ENCODE data around the gene CST11. TPM values are rescaled to one million over a fixed set of nuclear protein-coding genes. Genes with fewer than 3 reads are reported as not detected.
A peak's percentile ranks its signal among the peaks of the same experiment; 100 is the strongest.

The CST11 gene
- total RNA-seq, 4 donors from 2014 or later = not detected

DNA sequence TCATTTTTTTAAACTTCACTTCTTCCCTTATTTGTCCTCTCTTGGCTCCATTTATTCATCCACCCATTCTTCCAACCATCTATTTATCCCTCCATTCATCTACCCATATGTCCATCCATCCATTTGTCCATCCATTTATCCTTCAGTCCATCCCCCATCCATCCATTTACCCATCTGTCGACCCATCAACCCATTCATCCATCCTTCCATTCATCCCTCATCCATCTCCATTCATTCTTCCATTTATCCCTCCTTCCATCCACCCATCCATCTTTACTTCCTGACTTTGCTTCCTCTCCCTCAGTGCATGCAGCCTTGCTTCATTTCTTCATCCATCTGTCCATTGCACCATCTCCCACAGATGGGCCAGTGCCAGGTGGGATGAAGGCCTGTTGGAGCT is 1.8 kb downstream of the CST11 start:
- no peak for TF ChIP-seq EP300 (IDR thresholded peaks at IDR 0.05; ENCODE audit: low read depth)
- TF ChIP-seq, protein P1, sequence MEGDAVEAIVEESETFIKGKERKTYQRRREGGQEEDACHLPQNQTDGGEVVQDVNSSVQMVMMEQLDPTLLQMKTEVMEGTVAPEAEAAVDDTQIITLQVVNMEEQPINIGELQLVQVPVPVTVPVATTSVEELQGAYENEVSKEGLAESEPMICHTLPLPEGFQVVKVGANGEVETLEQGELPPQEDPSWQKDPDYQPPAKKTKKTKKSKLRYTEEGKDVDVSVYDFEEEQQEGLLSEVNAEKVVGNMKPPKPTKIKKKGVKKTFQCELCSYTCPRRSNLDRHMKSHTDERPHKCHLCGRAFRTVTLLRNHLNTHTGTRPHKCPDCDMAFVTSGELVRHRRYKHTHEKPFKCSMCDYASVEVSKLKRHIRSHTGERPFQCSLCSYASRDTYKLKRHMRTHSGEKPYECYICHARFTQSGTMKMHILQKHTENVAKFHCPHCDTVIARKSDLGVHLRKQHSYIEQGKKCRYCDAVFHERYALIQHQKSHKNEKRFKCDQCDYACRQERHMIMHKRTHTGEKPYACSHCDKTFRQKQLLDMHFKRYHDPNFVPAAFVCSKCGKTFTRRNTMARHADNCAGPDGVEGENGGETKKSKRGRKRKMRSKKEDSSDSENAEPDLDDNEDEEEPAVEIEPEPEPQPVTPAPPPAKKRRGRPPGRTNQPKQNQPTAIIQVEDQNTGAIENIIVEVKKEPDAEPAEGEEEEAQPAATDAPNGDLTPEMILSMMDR (IDR thresholded peaks at IDR 0.05) = no peak
- TF ChIP-seq POLR2A (IDR thresholded peaks at IDR 0.05) = no peak
- no peak for TF ChIP-seq POLR2AphosphoS5 (IDR thresholded peaks at IDR 0.05)
- intact Hi-C loops (cut with DNase I; ENCODE audit: low total_unique reads) = no loop called here
- Histone ChIP-seq H3K9me3 (no peaks in the 10 kb centered on the region), H3K36me3 (no peaks in the 10 kb centered on the region), H3K27ac (no peak overlapping the region), H3K4me3 (no peak overlapping the region), H3K4me1 (no peaks in the 10 kb centered on the region), H3K27me3 (no peaks in the 10 kb centered on the region)
- DNase-seq = no peak
- in situ Hi-C loops (cut with MboI; ENCODE audit: low pct_ligation_motif_present in 1 of 4, low pct_unique_long_range_greater_than_20kb in 1 of 4, low sequenced_read_pairs in 3 of 4) = loop anchor here in 1 of 4 donors (25.0 kb wide), 1 partner anchor 111 kb away; the partner anchor contains the start of gene CST9L
- 83 to 89% methylated on average over 1 of the region's 1 CpG for WGBS, 2 donors (ENCODE audit: low coverage in 1 of 2)

DNA sequence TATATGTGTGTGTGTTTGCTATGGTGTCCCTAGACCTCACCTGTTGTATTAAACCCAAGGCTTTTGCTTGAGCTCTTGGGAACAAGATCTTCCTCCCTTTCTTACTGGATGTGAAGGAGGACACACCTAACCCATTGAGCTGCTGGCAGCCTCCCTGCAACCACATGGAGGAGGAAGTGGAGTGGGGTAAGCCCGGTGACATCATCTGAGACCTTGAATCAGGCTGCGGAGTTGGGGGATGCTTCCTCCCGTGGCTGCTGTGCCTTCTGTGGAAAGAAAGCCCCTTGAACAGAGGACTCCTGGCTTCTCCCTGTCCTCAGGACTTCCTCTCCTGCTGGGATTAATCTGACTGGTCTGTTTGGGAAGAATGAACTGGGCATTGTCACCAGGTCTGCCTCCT is 3.3 kb downstream of the CST11 start:
- WGBS, 2 donors (ENCODE audit: low coverage in 1 of 2) = 37% methylated on average over 3 of the region's 3 CpGs; no CpG with 5 or more reads in 1 of the 2 donors
- TF ChIP-seq POLR2AphosphoS5 (IDR thresholded peaks at IDR 0.05) = no peak
- no peak for TF ChIP-seq EP300 (IDR thresholded peaks at IDR 0.05; ENCODE audit: low read depth)
- TF ChIP-seq POLR2A (IDR thresholded peaks at IDR 0.05) = no peak
- TF ChIP-seq, protein P1 (IDR thresholded peaks at IDR 0.05) = no peak
- Histone ChIP-seq H3K4me1 (no peaks in the 10 kb centered on the region), H3K27ac (no peak overlapping the region), H3K36me3 (no peaks in the 10 kb centered on the region), H3K9me3 (no peaks in the 10 kb centered on the region), H3K4me3 (no peak overlapping the region), H3K27me3 (no peaks in the 10 kb centered on the region)
- no peak for DNase-seq
- in situ Hi-C loops (cut with MboI; ENCODE audit: low pct_ligation_motif_present in 1 of 4, low pct_unique_long_range_greater_than_20kb in 1 of 4, low sequenced_read_pairs in 3 of 4) = loop anchor here in 3 of 4 donors (10.0 to 25.0 kb wide), 3 partner anchors 155 to 165 kb away; partner anchors contain the start of gene CST9 (in 2 of the 3)
- intact Hi-C loops (cut with DNase I; ENCODE audit: low total_unique reads) = no loop called here

DNA sequence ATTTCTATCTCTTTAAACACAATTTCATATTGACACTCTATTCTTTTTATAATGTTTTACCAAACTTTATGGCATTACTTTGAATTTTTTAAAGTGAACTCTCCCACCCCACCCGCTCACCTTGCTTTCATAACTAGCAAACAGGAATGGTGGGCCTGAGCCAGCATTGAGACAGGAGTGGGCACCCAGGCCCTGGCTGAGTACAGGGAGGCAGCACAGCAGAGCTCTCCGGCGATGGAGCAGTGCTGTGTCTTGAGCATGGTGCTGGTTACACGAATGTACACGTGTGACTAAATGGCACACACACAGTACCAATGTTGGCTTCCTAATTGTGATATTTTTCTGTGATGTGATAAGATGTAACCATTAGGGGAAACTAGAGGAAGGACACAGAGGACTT is 4.5 kb downstream of the CST11 start:
- H3K27ac ChIP-seq = no peak overlapping the region
- H3K9me3 ChIP-seq = no peaks in the 10 kb centered on the region
- H3K4me3 ChIP-seq = no peak overlapping the region
- no peaks in the 10 kb centered on the region for H3K36me3 ChIP-seq
- no peak for TF ChIP-seq EP300 (IDR thresholded peaks at IDR 0.05; ENCODE audit: low read depth)
- no peak for TF ChIP-seq POLR2A (IDR thresholded peaks at IDR 0.05)
- no peak for TF ChIP-seq POLR2AphosphoS5 (IDR thresholded peaks at IDR 0.05)
- TF ChIP-seq, protein P1 (IDR thresholded peaks at IDR 0.05) = no peak
- 81 to 84% methylated on average over 4 to 5 of the region's 5 CpGs for WGBS, 2 donors (ENCODE audit: low coverage in 1 of 2)
- intact Hi-C loops (cut with DNase I; ENCODE audit: low total_unique reads) = no loop called here
- no peak for DNase-seq
- in situ Hi-C loops (cut with MboI; ENCODE audit: low pct_ligation_motif_present in 1 of 4, low pct_unique_long_range_greater_than_20kb in 1 of 4, low sequenced_read_pairs in 3 of 4) = loop anchor here in 3 of 4 donors (10.0 to 25.0 kb wide), 3 partner anchors 157 to 167 kb away; partner anchors contain the start of gene CST9 (in 2 of the 3)
- H3K4me1 ChIP-seq = no peaks in the 10 kb centered on the region
- H3K27me3 ChIP-seq = no peaks in the 10 kb centered on the region

DNA sequence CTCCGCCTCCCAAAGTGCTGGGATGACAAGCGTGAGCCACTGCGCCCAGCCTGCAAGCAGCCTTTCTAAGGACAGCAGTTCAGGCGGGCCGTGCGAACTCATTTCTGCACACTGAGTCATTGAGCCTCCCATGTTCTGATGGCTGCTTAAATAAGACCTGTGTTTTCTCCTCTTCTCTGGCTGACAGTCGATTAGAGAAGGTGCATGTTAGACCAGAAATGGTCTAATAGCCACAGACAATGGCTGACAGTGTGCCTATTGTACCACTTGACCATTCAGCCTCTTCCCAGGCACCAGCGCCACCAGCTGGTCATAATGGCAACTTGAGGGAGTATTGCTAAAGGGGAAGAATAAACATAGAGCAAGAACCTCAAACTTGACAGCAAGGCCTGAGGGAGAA is 6.2 kb downstream of the CST11 start:
- no peaks in the 10 kb centered on the region for H3K9me3 ChIP-seq
- no peaks in the 10 kb centered on the region for H3K36me3 ChIP-seq
- DNase-seq = peak; percentile 66
- TF ChIP-seq POLR2A (IDR thresholded peaks at IDR 0.05) (no peak), EP300 (IDR thresholded peaks at IDR 0.05; ENCODE audit: low read depth) (no peak), POLR2AphosphoS5 (IDR thresholded peaks at IDR 0.05) (no peak)
- TF ChIP-seq, protein P1 (IDR thresholded peaks at IDR 0.05) = peak; percentile 17 to 38 (median 35)
- H3K4me3 ChIP-seq = no peak overlapping the region
- no peak overlapping the region for H3K27ac ChIP-seq
- in situ Hi-C loops (cut with MboI; ENCODE audit: low pct_ligation_motif_present in 1 of 4, low pct_unique_long_range_greater_than_20kb in 1 of 4, low sequenced_read_pairs in 3 of 4) (loop anchor here in 3 of 4 donors (10.0 to 25.0 kb wide), 3 partner anchors 158 to 168 kb away; partner anchors contain the start of gene CST9 (in 2 of the 3)), intact Hi-C loops (cut with DNase I; ENCODE audit: low total_unique reads) (no loop called here)
- no peaks in the 10 kb centered on the region for H3K27me3 ChIP-seq
- WGBS, 2 donors (ENCODE audit: low coverage in 1 of 2) = 54 to 79% methylated on average over 2 to 8 of the region's 8 CpGs
- no peaks in the 10 kb centered on the region for H3K4me1 ChIP-seq
